Panc1 (cell line): Measurements from ENCODE around the gene RIC1.

Experiments used
- POLR2AphosphoS5 ChIP-seq: IDR thresholded peaks from 2 replicates; pipeline ENCODE4 v1.6.1; 2012; ENCODE audit warnings: mild to moderate bottlenecking, low read depth, low read length, moderate library complexity
- SIN3A ChIP-seq: IDR thresholded peaks from 2 replicates; pipeline ENCODE4 v1.6.1; 2012; ENCODE audit warnings: low read depth, mild to moderate bottlenecking, low read length, moderate library complexity, borderline replicate concordance; ENCODE audit not compliant: insufficient read depth
- TF ChIP-seq, protein P1 (sequence below): fragments of 450-650 bp; IDR thresholded peaks from 2 replicates; pipeline ENCODE4 v1.5.1; 2017; ENCODE audit warnings: mild to moderate bottlenecking
- TF ChIP-seq, protein P2 (sequence below), 2 experiments: IDR thresholded peaks; 2 replicates each; pipeline ENCODE4 v1.6.1; 2011 to 2012; ENCODE audit warnings: low read depth in 2 of 2, control low read depth in 1 of 2, low read length in 1 of 2, mild to moderate bottlenecking in 1 of 2, moderate library complexity in 1 of 2; ENCODE audit not compliant: insufficient read depth in 1 of 2

DNA sequence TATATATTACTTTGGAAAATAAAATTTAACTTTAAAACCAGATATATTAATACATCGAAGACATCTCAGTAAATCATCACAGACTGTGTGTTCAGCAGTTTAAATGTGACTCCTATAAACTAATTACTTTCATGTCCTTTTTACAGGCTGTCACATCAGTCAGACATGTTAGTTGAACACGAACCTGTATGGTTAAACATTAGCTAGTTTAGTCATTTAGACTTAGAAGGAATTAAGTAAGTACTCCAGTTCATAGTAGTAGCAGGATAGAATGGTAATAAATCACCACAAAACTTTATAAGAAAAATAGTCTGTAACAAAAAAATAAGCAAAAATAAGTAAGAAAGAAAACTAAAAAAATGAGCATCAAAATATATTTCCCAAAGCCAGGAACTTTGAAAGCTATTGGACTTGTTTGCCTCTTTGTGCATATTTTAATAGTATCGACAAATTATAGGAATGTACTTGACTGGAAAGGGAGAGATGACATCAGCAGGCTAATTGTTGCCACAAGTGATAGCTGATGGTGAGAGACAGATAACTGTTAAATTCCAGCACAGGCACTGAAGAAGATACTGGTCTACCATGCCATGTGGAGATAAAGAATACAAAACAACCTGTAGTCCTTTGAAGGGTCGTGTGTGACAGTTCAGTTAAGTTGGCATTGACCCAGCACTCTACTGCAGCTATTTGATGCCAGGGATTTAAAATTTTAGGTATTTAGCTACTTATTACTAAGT is 83.9 kb downstream of the RIC1 start:
- TF ChIP-seq, protein P1, sequence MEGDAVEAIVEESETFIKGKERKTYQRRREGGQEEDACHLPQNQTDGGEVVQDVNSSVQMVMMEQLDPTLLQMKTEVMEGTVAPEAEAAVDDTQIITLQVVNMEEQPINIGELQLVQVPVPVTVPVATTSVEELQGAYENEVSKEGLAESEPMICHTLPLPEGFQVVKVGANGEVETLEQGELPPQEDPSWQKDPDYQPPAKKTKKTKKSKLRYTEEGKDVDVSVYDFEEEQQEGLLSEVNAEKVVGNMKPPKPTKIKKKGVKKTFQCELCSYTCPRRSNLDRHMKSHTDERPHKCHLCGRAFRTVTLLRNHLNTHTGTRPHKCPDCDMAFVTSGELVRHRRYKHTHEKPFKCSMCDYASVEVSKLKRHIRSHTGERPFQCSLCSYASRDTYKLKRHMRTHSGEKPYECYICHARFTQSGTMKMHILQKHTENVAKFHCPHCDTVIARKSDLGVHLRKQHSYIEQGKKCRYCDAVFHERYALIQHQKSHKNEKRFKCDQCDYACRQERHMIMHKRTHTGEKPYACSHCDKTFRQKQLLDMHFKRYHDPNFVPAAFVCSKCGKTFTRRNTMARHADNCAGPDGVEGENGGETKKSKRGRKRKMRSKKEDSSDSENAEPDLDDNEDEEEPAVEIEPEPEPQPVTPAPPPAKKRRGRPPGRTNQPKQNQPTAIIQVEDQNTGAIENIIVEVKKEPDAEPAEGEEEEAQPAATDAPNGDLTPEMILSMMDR, result no peak
- TF ChIP-seq POLR2AphosphoS5, result no peak
- no peak for TF ChIP-seq SIN3A
- TF ChIP-seq, protein P2, sequence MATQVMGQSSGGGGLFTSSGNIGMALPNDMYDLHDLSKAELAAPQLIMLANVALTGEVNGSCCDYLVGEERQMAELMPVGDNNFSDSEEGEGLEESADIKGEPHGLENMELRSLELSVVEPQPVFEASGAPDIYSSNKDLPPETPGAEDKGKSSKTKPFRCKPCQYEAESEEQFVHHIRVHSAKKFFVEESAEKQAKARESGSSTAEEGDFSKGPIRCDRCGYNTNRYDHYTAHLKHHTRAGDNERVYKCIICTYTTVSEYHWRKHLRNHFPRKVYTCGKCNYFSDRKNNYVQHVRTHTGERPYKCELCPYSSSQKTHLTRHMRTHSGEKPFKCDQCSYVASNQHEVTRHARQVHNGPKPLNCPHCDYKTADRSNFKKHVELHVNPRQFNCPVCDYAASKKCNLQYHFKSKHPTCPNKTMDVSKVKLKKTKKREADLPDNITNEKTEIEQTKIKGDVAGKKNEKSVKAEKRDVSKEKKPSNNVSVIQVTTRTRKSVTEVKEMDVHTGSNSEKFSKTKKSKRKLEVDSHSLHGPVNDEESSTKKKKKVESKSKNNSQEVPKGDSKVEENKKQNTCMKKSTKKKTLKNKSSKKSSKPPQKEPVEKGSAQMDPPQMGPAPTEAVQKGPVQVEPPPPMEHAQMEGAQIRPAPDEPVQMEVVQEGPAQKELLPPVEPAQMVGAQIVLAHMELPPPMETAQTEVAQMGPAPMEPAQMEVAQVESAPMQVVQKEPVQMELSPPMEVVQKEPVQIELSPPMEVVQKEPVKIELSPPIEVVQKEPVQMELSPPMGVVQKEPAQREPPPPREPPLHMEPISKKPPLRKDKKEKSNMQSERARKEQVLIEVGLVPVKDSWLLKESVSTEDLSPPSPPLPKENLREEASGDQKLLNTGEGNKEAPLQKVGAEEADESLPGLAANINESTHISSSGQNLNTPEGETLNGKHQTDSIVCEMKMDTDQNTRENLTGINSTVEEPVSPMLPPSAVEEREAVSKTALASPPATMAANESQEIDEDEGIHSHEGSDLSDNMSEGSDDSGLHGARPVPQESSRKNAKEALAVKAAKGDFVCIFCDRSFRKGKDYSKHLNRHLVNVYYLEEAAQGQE (IDR thresholded peaks at IDR 0.05; ENCODE audit: insufficient read depth in 1 of 2, low read depth in 2 of 2, low read length in 1 of 2), result no peak
